Measurements from ENCODE around the gene KRT74.

DNA sequence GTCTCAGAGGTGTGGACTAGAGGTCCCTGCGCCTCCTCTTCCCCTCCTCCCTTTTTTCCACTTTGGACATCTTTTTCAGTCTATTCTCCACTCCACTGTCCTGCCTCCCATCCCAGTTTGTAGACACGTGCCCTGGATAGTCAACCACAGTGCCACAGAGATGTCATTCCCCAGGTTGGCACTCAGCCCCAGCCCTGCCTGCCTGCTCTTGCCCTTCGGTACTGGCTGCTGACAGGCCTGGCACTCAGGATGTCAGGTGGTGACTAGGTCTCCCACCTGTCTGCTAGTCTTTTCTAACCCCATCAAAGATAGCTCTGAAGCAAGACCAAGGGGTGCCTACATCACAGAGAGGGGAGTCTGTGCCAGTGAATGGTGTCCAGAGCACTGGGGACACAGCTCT lies 36.5 kb downstream of the KRT74 start:
- TF ChIP-seq CTCF (IDR thresholded peaks at IDR 0.05) (no peak), POLR2AphosphoS5 (IDR thresholded peaks at IDR 0.05; ENCODE audit: low read depth, low read length) (no peak)
